HFF-Myc (cell line): Measurements from ENCODE around the gene D2HGDH.

Experiments
- DNase-seq: peaks from one replicate; pipeline ENCODE4 v3.0.0-alpha.2; 2011; ENCODE audit warnings: low read depth; ENCODE audit errors: extremely low read depth
- H3K4me3 ChIP-seq: replicated peaks from 2 replicates; pipeline ENCODE4 v1.5.1; 2011; ENCODE audit warnings: low read depth, mild to moderate bottlenecking, control low read depth, low read length
- CTCF ChIP-seq: IDR thresholded peaks from 2 replicates; pipeline ENCODE4 v1.5.1; 2012; ENCODE audit warnings: mild to moderate bottlenecking, low read depth, low read length, control low read depth; ENCODE audit errors: missing control alignments

The D2HGDH gene

GRCh38 chr2:241771286-241772062, 37.0 kb downstream of the D2HGDH start:
- no peak overlapping the region for H3K4me3 ChIP-seq
- DNase-seq = no peak
- no peak for TF ChIP-seq CTCF

- no peak for DNase-seq
- no peak for TF ChIP-seq CTCF
- no peak overlapping the region for H3K4me3 ChIP-seq
Measured at GRCh38 chr2:241772063-241772499, 37.7 kb downstream of the D2HGDH start.

GRCh38 chr2:241773511-241774418, 39.3 kb downstream of the D2HGDH start:
- H3K4me3 ChIP-seq = no peak overlapping the region
- TF ChIP-seq CTCF = no peak
- DNase-seq = no peak

GRCh38 chr2:241774419-241775222, 40.2 kb downstream of the D2HGDH start:
- no peak overlapping the region for H3K4me3 ChIP-seq
- no peak for TF ChIP-seq CTCF
- peak; percentile 12 for DNase-seq

GRCh38 chr2:241775223-241776177, 41.1 kb downstream of the D2HGDH start:
- no peak for TF ChIP-seq CTCF
- no peak overlapping the region for H3K4me3 ChIP-seq
- DNase-seq = no peak
